H9 (cell line): Measurements from ENCODE around the gene TSPOAP1. TPM values are rescaled to one million over a fixed set of nuclear protein-coding genes. Genes with fewer than 3 reads are reported as not detected.

Experiments
- DNase-seq: peaks from one replicate; pipeline ENCODE4 v3.0.0-alpha.2; 2017
- H2AFZ ChIP-seq: one replicate; pipeline ENCODE4 v1.6.1; 2013; ENCODE audit warnings: mild to moderate bottlenecking, low read length, control low read depth, moderate library complexity
- H2AK5ac ChIP-seq: 2 replicates; pipeline ENCODE4 v1.6.1; 2013; ENCODE audit warnings: low read length, control low read depth, mixed read lengths; ENCODE audit not compliant: insufficient read length
- H2BK120ac ChIP-seq: one replicate; pipeline ENCODE4 v1.6.1; 2013; ENCODE audit warnings: low read depth, mild to moderate bottlenecking, low read length, control low read depth, inconsistent platforms; ENCODE audit not compliant: poor library complexity, severe bottlenecking
- H2BK12ac ChIP-seq: 2 replicates; pipeline ENCODE4 v1.6.1; 2013; ENCODE audit warnings: low read length, control low read depth, mixed read lengths, low read depth; ENCODE audit not compliant: insufficient read length
- H2BK15ac ChIP-seq: 2 replicates; pipeline ENCODE4 v1.6.1; 2013; ENCODE audit warnings: low read depth, low read length, control low read depth
- H2BK20ac ChIP-seq: one replicate; pipeline ENCODE4 v1.6.1; 2013; ENCODE audit warnings: low read depth, mild to moderate bottlenecking, low read length, control low read depth, inconsistent platforms; ENCODE audit not compliant: poor library complexity, severe bottlenecking
- H2BK5ac ChIP-seq: 2 replicates; pipeline ENCODE4 v1.6.1; 2013; ENCODE audit warnings: low read length, control low read depth, mixed read lengths; ENCODE audit not compliant: insufficient read length
- H3K14ac ChIP-seq: 2 replicates; pipeline ENCODE4 v1.6.1; 2013; ENCODE audit warnings: low read length, control low read depth; ENCODE audit not compliant: insufficient read depth
- H3K18ac ChIP-seq: 2 replicates; pipeline ENCODE4 v1.6.1; 2013; ENCODE audit warnings: low read depth, mild to moderate bottlenecking, mixed read lengths, low read length, control low read depth; ENCODE audit not compliant: insufficient read length
- H3K23ac ChIP-seq: 2 replicates; pipeline ENCODE4 v1.6.1; 2013; ENCODE audit warnings: low read length, control low read depth, mixed read lengths, low read depth; ENCODE audit not compliant: insufficient read length
- H3K23me2 ChIP-seq: 2 replicates; pipeline ENCODE4 v1.6.1; 2013; ENCODE audit warnings: low read depth, mild to moderate bottlenecking, mixed read lengths, low read length, control low read depth; ENCODE audit not compliant: insufficient read length, poor library complexity, severe bottlenecking
- H3K27ac ChIP-seq: 2 replicates; pipeline ENCODE4 v1.5.1; 2013; ENCODE audit warnings: low read length, control low read depth, mixed read lengths, low read depth; ENCODE audit not compliant: insufficient read length
- H3K27me3 ChIP-seq: 2 replicates; pipeline ENCODE4 v1.6.1; 2013; ENCODE audit warnings: low read length, control low read depth, inconsistent platforms; ENCODE audit not compliant: insufficient read depth
- H3K4ac ChIP-seq: 2 replicates; pipeline ENCODE4 v1.6.1; 2013; ENCODE audit warnings: low read depth, mild to moderate bottlenecking, control low read depth, inconsistent platforms, low read length, moderate library complexity
- H3K4me1 ChIP-seq: 2 replicates; pipeline ENCODE4 v1.6.1; 2013; ENCODE audit warnings: low read length, control low read depth, inconsistent platforms; ENCODE audit not compliant: insufficient read depth
- H3K4me2 ChIP-seq: 2 replicates; pipeline ENCODE4 v1.6.1; 2013; ENCODE audit warnings: low read length, control low read depth, mixed read lengths; ENCODE audit not compliant: insufficient read length, insufficient read depth
- H3K56ac ChIP-seq: 2 replicates; pipeline ENCODE4 v1.6.1; 2013; ENCODE audit warnings: low read depth, mild to moderate bottlenecking, mixed read lengths, low read length, control low read depth; ENCODE audit not compliant: insufficient read length
- H3K79me1 ChIP-seq: 2 replicates; pipeline ENCODE4 v1.6.1; 2013; ENCODE audit warnings: low read depth, mild to moderate bottlenecking, moderate library complexity, low read length, control low read depth, inconsistent platforms; ENCODE audit not compliant: insufficient read depth, poor library complexity, severe bottlenecking
- H3K79me2 ChIP-seq: 2 replicates; pipeline ENCODE4 v1.6.1; 2013; ENCODE audit warnings: low read length, control low read depth, inconsistent platforms; ENCODE audit not compliant: insufficient read depth
- H3K9ac ChIP-seq: 2 replicates; pipeline ENCODE4 v1.6.1; 2013; ENCODE audit warnings: low read length, control low read depth, mixed read lengths; ENCODE audit not compliant: insufficient read length; ENCODE audit errors: extremely low read depth
- H3K9me3 ChIP-seq: one replicate; pipeline ENCODE4 v1.6.1; 2013; ENCODE audit warnings: low read depth, low read length, inconsistent platforms; ENCODE audit not compliant: control insufficient read depth
- H3T11ph ChIP-seq: one replicate; pipeline ENCODE4 v1.6.1; 2013; ENCODE audit warnings: mild to moderate bottlenecking, low read length, control low read depth, inconsistent platforms
- H4K20me1 ChIP-seq: one replicate; pipeline ENCODE4 v1.6.1; 2013; ENCODE audit not compliant: control insufficient read depth, insufficient read length, insufficient read depth
- H4K5ac ChIP-seq: 2 replicates; pipeline ENCODE4 v1.6.1; 2013; ENCODE audit warnings: low read depth, mild to moderate bottlenecking, mixed read lengths, low read length, control low read depth; ENCODE audit not compliant: insufficient read length
- H4K8ac ChIP-seq: replicated peaks from 2 replicates; pipeline ENCODE4 v1.6.1; 2013; ENCODE audit warnings: low read length, control low read depth, mixed read lengths, low read depth; ENCODE audit not compliant: insufficient read length
- H4K91ac ChIP-seq: 2 replicates; pipeline ENCODE4 v1.6.1; 2013; ENCODE audit warnings: low read depth, mild to moderate bottlenecking, moderate library complexity, mixed read lengths, low read length, control low read depth; ENCODE audit not compliant: insufficient read length
- H3K27ac Mint-ChIP-seq, 3 experiments: 2 replicates in 2 of 3; 3 replicates in 1 of 3; pipeline ENCODE4 v1.8.0; 2020 to 2021; ENCODE audit warnings: mixed read lengths in 3 of 3, mild to moderate bottlenecking in 1 of 3, moderate library complexity in 1 of 3
- H3K27me3 Mint-ChIP-seq: 2 replicates; pipeline ENCODE4 v1.8.0; 2021; ENCODE audit warnings: low read depth, mild to moderate bottlenecking, moderate library complexity, mixed read lengths
- H3K36me3 Mint-ChIP-seq, 3 experiments: 2 replicates in 2 of 3; 3 replicates in 1 of 3; pipeline ENCODE4 v1.8.0; 2020 to 2021; ENCODE audit warnings: low read depth in 3 of 3, mixed read lengths in 3 of 3; ENCODE audit not compliant: insufficient read depth in 1 of 3
- H3K4me1 Mint-ChIP-seq, 2 experiments: 2 replicates each; pipeline ENCODE4 v1.8.0; 2020; ENCODE audit warnings: mixed read lengths in 2 of 2
- H3K4me3 Mint-ChIP-seq, 2 experiments: 2 replicates in 1 of 2; 3 replicates in 1 of 2; pipeline ENCODE4 v1.8.0; 2020 to 2021; ENCODE audit warnings: mild to moderate bottlenecking in 2 of 2, mixed read lengths in 2 of 2, moderate library complexity in 1 of 2
- H3K9me3 Mint-ChIP-seq, 2 experiments: 2 replicates in 1 of 2; 3 replicates in 1 of 2; pipeline ENCODE4 v1.8.0; 2020; ENCODE audit warnings: mild to moderate bottlenecking in 2 of 2, mixed read lengths in 2 of 2, moderate library complexity in 1 of 2
- WGBS: extraction: QIAGEN DNeasy Blood & Tissue Kit; methylation state at CpG from one replicate; pipeline ENCODE4 v1.1.7; 2013; ENCODE audit warnings: missing lambda C conversion rate, low lambda C conversion rate, mixed read lengths; ENCODE audit not compliant: insufficient read length; ENCODE audit errors: extremely low coverage; 5-methylcytosine and 5-hydroxymethylcytosine counted together
- total RNA-seq: library from RNA; stranded (reverse); gene quantifications from 2 replicates; pipeline ENCODE4 v1.2.1, GENCODE V29; 2021
- TF ChIP-seq, protein P1 (sequence below): fragments of 200-600 bp; sonication (generic); conservative IDR thresholded peaks from 3 replicates; pipeline ENCODE4 v1.8.0; 2021; ENCODE audit warnings: antibody characterized with exemption, mild to moderate bottlenecking

The TSPOAP1 gene
- total RNA-seq, 1 experiment from 2014 or later = 17.3 TPM

DNA sequence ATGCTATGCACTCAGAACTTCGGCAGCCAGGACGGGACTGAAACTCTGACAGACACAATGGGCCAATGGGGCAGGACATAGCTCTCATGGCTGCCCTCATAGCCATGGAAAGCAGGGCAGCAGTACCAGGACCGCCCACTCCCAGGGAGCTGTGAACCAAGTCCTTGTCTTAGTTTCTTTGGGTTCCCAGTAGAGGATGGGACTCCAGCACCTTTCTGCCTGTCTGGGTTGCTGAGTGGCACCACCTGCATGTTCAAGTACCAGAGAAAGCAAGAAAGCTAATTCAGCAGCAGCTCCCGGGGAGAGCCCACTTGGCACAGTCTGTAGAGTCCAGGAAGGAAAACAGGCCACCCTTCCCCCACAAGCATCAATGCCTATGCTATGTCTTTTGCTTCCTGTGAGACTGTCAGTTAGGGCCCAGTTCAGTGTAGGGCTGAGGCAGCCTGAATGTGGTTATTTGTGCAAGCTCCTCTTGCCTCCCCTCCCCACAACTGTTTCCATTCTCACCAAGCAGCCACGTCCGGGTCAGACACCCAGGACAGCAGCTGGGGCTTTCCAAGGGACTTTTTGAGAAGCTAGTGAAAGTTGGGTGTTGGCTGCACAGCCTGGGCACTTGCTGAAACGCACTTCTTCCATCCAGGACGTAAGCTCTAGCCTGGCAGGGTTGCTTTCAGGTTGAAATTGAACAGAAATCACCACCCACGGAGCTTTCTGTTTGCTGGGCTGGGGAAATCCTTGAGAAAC is 15.6 kb upstream of the TSPOAP1 start:
- Histone ChIP-seq H2BK20ac (no peak overlapping the region), H4K5ac (no peak overlapping the region), H3K4ac (no peak overlapping the region), H2BK12ac (no peak overlapping the region), H3K18ac (no peak overlapping the region), H3K23me2 (no peaks in the 10 kb centered on the region), H2AK5ac (no peak overlapping the region), H3K23ac (no peak overlapping the region), H4K8ac (no peak overlapping the region), H3K56ac (no peak overlapping the region), H2BK120ac (no peak overlapping the region), H3K14ac (no peak overlapping the region), H3K9ac (no peak overlapping the region), H3T11ph (no peak overlapping the region), H3K79me1 (no peaks in the 10 kb centered on the region), H4K20me1 (no peaks in the 10 kb centered on the region), H2AFZ (no peak overlapping the region), H2BK15ac (no peak overlapping the region), H3K4me1 (no peaks in the 10 kb centered on the region; the same call in 1 of the 2 replicates), H3K4me2 (no peak overlapping the region), H2BK5ac (no peak overlapping the region), H4K91ac (no peak overlapping the region), H3K79me2 (no peaks in the 10 kb centered on the region), H3K27me3 (no peaks in the 10 kb centered on the region), H3K9me3 (no peaks in the 10 kb centered on the region), H3K27ac (no peak overlapping the region)
- Mint-ChIP-seq H3K27me3 (peaks cover 3% of the 10 kb centered on the region), H3K4me1 (peaks cover 3 to 4% of the 10 kb centered on the region in 2 experiments), H3K36me3 (peaks cover 29 to 53% (median 53%) of the 10 kb centered on the region in 3 experiments), H3K9me3 (no peaks in the 10 kb centered on the region), H3K27ac (no peak overlapping the region), H3K4me3 (no peak overlapping the region)
- TF ChIP-seq, protein P1, sequence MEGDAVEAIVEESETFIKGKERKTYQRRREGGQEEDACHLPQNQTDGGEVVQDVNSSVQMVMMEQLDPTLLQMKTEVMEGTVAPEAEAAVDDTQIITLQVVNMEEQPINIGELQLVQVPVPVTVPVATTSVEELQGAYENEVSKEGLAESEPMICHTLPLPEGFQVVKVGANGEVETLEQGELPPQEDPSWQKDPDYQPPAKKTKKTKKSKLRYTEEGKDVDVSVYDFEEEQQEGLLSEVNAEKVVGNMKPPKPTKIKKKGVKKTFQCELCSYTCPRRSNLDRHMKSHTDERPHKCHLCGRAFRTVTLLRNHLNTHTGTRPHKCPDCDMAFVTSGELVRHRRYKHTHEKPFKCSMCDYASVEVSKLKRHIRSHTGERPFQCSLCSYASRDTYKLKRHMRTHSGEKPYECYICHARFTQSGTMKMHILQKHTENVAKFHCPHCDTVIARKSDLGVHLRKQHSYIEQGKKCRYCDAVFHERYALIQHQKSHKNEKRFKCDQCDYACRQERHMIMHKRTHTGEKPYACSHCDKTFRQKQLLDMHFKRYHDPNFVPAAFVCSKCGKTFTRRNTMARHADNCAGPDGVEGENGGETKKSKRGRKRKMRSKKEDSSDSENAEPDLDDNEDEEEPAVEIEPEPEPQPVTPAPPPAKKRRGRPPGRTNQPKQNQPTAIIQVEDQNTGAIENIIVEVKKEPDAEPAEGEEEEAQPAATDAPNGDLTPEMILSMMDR = no peak
- WGBS = no CpG with 5 or more reads among the region's 9 CpGs
- no peak for DNase-seq
